Measurements from ENCODE around the gene NCKAP5. TPM values are rescaled to one million over a fixed set of nuclear protein-coding genes. Genes with fewer than 3 reads are reported as not detected.

Gene NCKAP5
- polyA plus RNA-seq, 3 donors: not detected

GRCh38 chr2:132977812-132978529 is 590.3 kb downstream of the NCKAP5 start:
- Mint-ChIP-seq H3K36me3 (no peaks in the 10 kb centered on the region), H3K27me3 (ENCODE audit: low read depth in 3 of 3) (peaks cover 0 to 2% (median 2%) of the 10 kb centered on the region in 3 donors), H3K4me1 (no peaks in the 10 kb centered on the region), H3K4me3 (no peak overlapping the region), H3K9me3 (no peaks in the 10 kb centered on the region), H3K27ac (no peak overlapping the region)
- no peak for DNase-seq
- Histone ChIP-seq H3K4me2 (replicated peaks; ENCODE audit: extremely low read depth, low read length, poor library complexity, severe bottlenecking) (no peak overlapping the region), H2AFZ (ENCODE audit: insufficient read depth, low read depth, low read length, poor library complexity, severe bottlenecking) (no peak overlapping the region), H3K4me1 (ENCODE audit: control insufficient read depth in 1 of 2, insufficient read depth in 2 of 2, low read length in 2 of 2) (no peaks in the 10 kb centered on the region), H3K9ac (ENCODE audit: insufficient read depth, low read length, poor library complexity, severe bottlenecking) (no peak overlapping the region), H4K20me1 (ENCODE audit: insufficient read depth, low read length) (no peaks in the 10 kb centered on the region), H3K79me2 (ENCODE audit: insufficient read depth, low read length) (no peaks in the 10 kb centered on the region), H3K4me3 (replicated peaks in 1 of 3; ENCODE audit: low read depth in 2 of 3, low read length in 3 of 3) (no peak overlapping the region), H3K9me3 (replicated peaks in 1 of 2; ENCODE audit: control insufficient read depth in 1 of 2, insufficient read depth in 1 of 2, low read length in 2 of 2) (no peaks in the 10 kb centered on the region), H3K36me3 (replicated peaks in 1 of 2; ENCODE audit: control insufficient read depth in 1 of 2, insufficient read depth in 2 of 2, low read length in 2 of 2) (no peaks in the 10 kb centered on the region), H3K27ac (ENCODE audit: low read depth in 1 of 2, low read length in 2 of 2) (no peak overlapping the region), H3K27me3 (ENCODE audit: control insufficient read depth in 2 of 2, insufficient read depth in 2 of 2, low read length in 2 of 2) (no peaks in the 10 kb centered on the region)
- TF ChIP-seq, protein P1, sequence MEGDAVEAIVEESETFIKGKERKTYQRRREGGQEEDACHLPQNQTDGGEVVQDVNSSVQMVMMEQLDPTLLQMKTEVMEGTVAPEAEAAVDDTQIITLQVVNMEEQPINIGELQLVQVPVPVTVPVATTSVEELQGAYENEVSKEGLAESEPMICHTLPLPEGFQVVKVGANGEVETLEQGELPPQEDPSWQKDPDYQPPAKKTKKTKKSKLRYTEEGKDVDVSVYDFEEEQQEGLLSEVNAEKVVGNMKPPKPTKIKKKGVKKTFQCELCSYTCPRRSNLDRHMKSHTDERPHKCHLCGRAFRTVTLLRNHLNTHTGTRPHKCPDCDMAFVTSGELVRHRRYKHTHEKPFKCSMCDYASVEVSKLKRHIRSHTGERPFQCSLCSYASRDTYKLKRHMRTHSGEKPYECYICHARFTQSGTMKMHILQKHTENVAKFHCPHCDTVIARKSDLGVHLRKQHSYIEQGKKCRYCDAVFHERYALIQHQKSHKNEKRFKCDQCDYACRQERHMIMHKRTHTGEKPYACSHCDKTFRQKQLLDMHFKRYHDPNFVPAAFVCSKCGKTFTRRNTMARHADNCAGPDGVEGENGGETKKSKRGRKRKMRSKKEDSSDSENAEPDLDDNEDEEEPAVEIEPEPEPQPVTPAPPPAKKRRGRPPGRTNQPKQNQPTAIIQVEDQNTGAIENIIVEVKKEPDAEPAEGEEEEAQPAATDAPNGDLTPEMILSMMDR (IDR thresholded peaks at IDR 0.05): no peak
- no CpG with 5 or more reads among the region's 4 CpGs for WGBS (ENCODE audit: insufficient coverage)
- intact Hi-C loops (cut with micrococcal nuclease): no loop called here

DNA sequence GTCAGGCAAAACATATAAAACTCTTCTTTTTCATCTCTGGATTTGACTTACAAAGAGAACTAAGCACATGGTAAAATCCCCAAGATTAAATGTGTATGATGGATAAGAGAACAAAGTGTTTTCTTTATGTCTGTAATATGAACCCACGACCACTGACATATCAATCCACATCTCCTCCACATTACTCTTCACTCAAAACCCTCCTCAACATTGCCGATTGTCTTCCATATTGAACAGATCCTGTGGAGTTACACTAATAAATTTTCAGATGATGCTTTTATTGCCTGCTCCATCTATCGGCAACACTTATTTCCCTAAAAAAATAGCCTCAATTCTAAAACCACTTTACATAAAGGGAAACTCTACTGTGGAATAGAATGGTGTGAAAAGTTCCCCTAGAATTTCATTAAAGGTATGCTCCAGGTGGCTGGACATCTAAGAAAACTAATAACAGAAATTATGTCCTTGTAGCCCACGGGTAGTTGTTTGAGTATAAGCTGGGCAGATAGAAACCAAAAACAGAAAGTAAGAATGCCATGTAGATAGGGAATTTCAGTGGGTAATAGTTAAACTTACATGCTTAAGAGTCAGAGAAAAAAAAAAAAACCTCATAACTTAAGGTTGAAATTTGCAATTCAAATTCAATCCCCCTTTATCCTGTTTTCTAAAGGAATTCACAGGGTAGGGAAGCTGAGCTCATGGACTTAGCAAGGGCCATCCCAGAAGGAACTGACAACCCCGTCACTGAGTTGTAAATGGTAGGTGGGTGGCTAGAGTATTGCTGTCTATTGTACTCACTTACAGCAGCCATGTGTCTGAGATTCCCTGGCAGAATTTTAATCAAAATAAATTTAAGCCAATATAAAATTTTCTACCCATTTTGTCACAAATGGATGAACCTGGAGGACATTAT is 592.8 kb downstream of the NCKAP5 start:
- intact Hi-C loops (cut with micrococcal nuclease): no loop called here
- WGBS (ENCODE audit: insufficient coverage): no CpG with 5 or more reads among the region's 5 CpGs

More for the DNA sequence above, 592.8 kb downstream of the NCKAP5 start:
- Histone ChIP-seq H3K79me2 (ENCODE audit: insufficient read depth, low read length) (no peaks in the 10 kb centered on the region), H3K27ac (ENCODE audit: low read depth in 1 of 2, low read length in 2 of 2) (no peak overlapping the region), H3K4me1 (ENCODE audit: control insufficient read depth in 1 of 2, insufficient read depth in 2 of 2, low read length in 2 of 2) (no peaks in the 10 kb centered on the region), H2AFZ (ENCODE audit: insufficient read depth, low read depth, low read length, poor library complexity, severe bottlenecking) (no peak overlapping the region), H3K9me3 (replicated peaks in 1 of 2; ENCODE audit: control insufficient read depth in 1 of 2, insufficient read depth in 1 of 2, low read length in 2 of 2) (no peaks in the 10 kb centered on the region), H3K27me3 (ENCODE audit: control insufficient read depth in 2 of 2, insufficient read depth in 2 of 2, low read length in 2 of 2) (no peaks in the 10 kb centered on the region), H3K4me2 (replicated peaks; ENCODE audit: extremely low read depth, low read length, poor library complexity, severe bottlenecking) (no peak overlapping the region), H3K36me3 (replicated peaks in 1 of 2; ENCODE audit: control insufficient read depth in 1 of 2, insufficient read depth in 2 of 2, low read length in 2 of 2) (no peaks in the 10 kb centered on the region), H3K4me3 (replicated peaks in 1 of 3; ENCODE audit: low read depth in 2 of 3, low read length in 3 of 3) (no peak overlapping the region), H3K9ac (ENCODE audit: insufficient read depth, low read length, poor library complexity, severe bottlenecking) (no peak overlapping the region), H4K20me1 (ENCODE audit: insufficient read depth, low read length) (no peaks in the 10 kb centered on the region)
- no peak for DNase-seq
- peaks cover 0 to 2% (median 2%) of the 10 kb centered on the region in 3 donors for H3K27me3 Mint-ChIP-seq (ENCODE audit: low read depth in 3 of 3)
- TF ChIP-seq, protein P1 (IDR thresholded peaks at IDR 0.05): no peak
- no peak overlapping the region for H3K27ac Mint-ChIP-seq
- no peak overlapping the region for H3K4me3 Mint-ChIP-seq
- H3K36me3 Mint-ChIP-seq: no peaks in the 10 kb centered on the region
- H3K4me1 Mint-ChIP-seq: no peaks in the 10 kb centered on the region
- H3K9me3 Mint-ChIP-seq: peaks cover 0 to 3% (median 0%) of the 10 kb centered on the region in 7 donors
